Measurements from ENCODE around the gene C3orf80. TPM values are rescaled to one million over a fixed set of nuclear protein-coding genes. Genes with fewer than 3 reads are reported as not detected.

C3orf80 gene
- total RNA-seq, 1 experiment from 2014 or later = 3.0 TPM

DNA sequence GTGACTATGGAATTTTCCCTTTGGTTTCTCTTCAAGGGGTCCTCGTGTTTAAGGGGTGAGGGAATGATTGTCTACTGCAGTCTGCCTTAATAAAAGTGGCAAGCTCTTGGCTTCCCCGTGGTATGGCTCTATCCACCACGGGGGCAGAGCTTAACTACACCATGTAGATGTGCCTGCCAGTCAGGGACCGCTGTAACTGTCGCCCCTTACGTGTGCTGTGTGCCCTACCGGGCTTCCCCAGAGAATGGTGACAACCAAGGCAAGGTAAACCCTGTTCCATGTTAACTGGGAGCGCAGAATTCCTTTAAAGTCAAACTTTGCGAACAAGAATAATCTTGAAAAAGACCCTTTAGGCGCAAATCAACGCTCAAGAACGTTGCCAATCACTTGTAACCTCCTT lies 966 bp upstream of the C3orf80 start:
- intact Hi-C loops (cut with micrococcal nuclease; ENCODE audit: unreplicated experiment) = no loop called here
- H3K9me3 Mint-ChIP-seq (ENCODE audit: low read depth, unreplicated experiment) = no peaks in the 10 kb centered on the region
- CTCF ChIA-PET = interaction anchor here (0.8 kb wide), 1 partner anchor 26 kb away, joined by 5 read pairs; no protein-coding TSS in a partner anchor
- no TSS peak for BruUV-seq (replicated peaks)
- peaks cover 23% of the 10 kb centered on the region for H3K36me3 Mint-ChIP-seq (ENCODE audit: insufficient read depth, unreplicated experiment)
- H3K4me3 Mint-ChIP-seq (ENCODE audit: low read depth, unreplicated experiment) = no peak overlapping the region
- H3K27ac Mint-ChIP-seq (ENCODE audit: unreplicated experiment) = no peak overlapping the region
- TF ChIP-seq, protein P1, sequence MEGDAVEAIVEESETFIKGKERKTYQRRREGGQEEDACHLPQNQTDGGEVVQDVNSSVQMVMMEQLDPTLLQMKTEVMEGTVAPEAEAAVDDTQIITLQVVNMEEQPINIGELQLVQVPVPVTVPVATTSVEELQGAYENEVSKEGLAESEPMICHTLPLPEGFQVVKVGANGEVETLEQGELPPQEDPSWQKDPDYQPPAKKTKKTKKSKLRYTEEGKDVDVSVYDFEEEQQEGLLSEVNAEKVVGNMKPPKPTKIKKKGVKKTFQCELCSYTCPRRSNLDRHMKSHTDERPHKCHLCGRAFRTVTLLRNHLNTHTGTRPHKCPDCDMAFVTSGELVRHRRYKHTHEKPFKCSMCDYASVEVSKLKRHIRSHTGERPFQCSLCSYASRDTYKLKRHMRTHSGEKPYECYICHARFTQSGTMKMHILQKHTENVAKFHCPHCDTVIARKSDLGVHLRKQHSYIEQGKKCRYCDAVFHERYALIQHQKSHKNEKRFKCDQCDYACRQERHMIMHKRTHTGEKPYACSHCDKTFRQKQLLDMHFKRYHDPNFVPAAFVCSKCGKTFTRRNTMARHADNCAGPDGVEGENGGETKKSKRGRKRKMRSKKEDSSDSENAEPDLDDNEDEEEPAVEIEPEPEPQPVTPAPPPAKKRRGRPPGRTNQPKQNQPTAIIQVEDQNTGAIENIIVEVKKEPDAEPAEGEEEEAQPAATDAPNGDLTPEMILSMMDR (IDR thresholded peaks at IDR 0.05; ENCODE audit: unreplicated experiment) = no peak
- peaks cover 13% of the 10 kb centered on the region for H3K27me3 Mint-ChIP-seq (ENCODE audit: unreplicated experiment)
- no peak for DNase-seq
- peaks cover 9% of the 10 kb centered on the region for H3K4me1 Mint-ChIP-seq (ENCODE audit: low read depth, unreplicated experiment)

DNA sequence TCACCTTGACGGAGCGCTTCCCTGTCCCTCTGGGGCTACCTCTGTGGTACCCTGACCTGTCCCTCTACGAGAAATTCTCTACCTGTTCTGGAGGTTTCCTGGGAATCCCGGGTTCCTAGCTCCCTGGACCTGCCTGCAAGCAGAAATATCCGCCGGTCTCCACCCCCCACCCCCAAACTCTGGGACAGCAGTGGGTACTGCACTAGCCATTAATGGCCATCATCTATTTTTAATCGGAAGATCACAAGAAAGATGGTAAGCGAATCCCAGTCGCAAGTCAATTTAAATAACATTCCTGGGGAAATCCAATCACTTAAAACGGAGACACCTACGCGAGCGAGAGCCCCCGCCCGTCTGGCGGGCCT lies 429 bp upstream of the C3orf80 start:
- DNase-seq = no peak
- Mint-ChIP-seq H3K4me1 (ENCODE audit: low read depth, unreplicated experiment) (peaks cover 9% of the 10 kb centered on the region), H3K27me3 (ENCODE audit: unreplicated experiment) (peaks cover 13% of the 10 kb centered on the region), H3K9me3 (ENCODE audit: low read depth, unreplicated experiment) (no peaks in the 10 kb centered on the region), H3K27ac (ENCODE audit: unreplicated experiment) (peak overlapping the region; percentile 59), H3K36me3 (ENCODE audit: insufficient read depth, unreplicated experiment) (peaks cover 23% of the 10 kb centered on the region), H3K4me3 (ENCODE audit: low read depth, unreplicated experiment) (peak overlapping the region; percentile 85)
- no TSS peak for BruUV-seq (replicated peaks)
- intact Hi-C loops (cut with micrococcal nuclease; ENCODE audit: unreplicated experiment) = loop anchor here (5.0 kb wide), 3 partner anchors 62 to 188 kb away; no protein-coding TSS in a partner anchor
- CTCF ChIA-PET = interaction anchor here (0.8 to 1.4 kb wide), 5 partner anchors 26 to 193 kb away, joined by 3 to 8 read pairs (median 5); no protein-coding TSS in a partner anchor
- TF ChIP-seq, protein P1 (IDR thresholded peaks at IDR 0.05; ENCODE audit: unreplicated experiment) = no peak

DNA sequence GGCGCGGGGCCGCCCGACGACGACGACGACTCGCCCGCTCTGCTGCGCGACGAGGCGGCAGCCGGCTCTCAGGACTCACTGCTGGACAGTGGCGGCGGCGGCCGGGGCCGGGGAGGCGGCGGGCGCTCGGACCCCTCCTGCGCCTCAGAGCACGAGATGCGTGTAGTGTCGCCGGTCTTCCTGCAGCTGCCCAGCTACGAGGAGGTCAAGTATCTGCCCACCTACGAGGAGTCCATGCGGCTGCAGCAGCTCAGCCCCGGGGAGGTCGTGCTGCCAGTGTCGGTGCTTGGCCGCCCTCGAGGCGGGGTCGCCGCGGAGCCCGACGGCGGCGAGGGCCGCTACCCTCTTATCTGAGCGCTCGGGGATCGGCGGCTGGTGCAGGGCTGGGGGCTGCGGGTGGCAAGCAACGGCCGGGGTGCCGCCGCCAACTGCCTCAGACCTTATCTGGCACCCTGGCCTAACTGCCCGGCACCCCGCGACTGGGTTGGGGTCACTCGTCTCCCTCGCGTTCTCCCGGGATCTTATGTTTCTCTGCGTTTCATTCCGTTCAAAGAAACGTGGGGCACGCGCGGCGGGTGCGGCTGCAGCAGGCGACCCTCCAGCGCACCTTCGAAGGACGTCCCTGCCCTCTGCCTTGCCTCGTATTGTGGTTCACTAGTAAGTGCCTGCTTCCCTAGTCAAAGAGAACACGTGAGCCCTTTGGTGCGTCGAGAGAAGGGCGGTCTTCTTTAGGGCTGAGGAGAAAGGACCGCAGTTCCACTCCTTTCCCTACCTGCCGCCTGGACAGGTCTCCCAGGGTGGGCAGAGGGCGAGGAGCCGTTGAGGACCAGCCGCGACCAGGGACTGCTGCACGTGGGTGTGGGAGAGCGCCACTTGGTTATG lies 1.0 kb downstream of the C3orf80 start:
- Mint-ChIP-seq H3K27ac (ENCODE audit: unreplicated experiment) (peak overlapping the region; percentile 24), H3K36me3 (ENCODE audit: insufficient read depth, unreplicated experiment) (peaks cover 23% of the 10 kb centered on the region), H3K4me1 (ENCODE audit: low read depth, unreplicated experiment) (peaks cover 8% of the 10 kb centered on the region), H3K9me3 (ENCODE audit: low read depth, unreplicated experiment) (no peaks in the 10 kb centered on the region), H3K27me3 (ENCODE audit: unreplicated experiment) (peaks cover 13% of the 10 kb centered on the region), H3K4me3 (ENCODE audit: low read depth, unreplicated experiment) (peak overlapping the region; percentile 85)
- CTCF ChIA-PET = interaction anchor here (1.2 to 1.4 kb wide), 3 partner anchors 63 to 194 kb away, joined by 5 to 8 read pairs (median 7); no protein-coding TSS in a partner anchor
- intact Hi-C loops (cut with micrococcal nuclease; ENCODE audit: unreplicated experiment) = loop anchor here (5.0 kb wide), 3 partner anchors 64 to 186 kb away; no protein-coding TSS in a partner anchor
- DNase-seq = peak; percentile 52
- TF ChIP-seq, protein P1 (IDR thresholded peaks at IDR 0.05; ENCODE audit: unreplicated experiment) = no peak
- no TSS peak for BruUV-seq (replicated peaks)

DNA sequence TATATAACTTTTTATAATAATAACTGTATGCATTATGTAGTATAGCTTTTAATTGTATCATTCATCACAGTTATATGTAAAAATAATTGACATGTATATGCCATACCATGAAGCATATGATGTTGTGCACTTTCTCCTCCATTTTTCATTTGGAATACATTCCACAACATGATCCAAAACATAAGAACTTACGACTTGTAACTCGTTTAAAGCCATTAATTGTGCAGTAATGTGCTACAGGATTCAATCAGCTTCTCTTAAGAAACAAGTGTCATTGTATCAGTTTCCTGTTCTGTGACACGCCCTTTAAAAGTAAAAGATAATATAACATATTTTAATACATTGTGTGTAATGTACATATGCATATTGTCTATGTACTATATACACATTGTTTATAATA lies 2.2 kb downstream of the C3orf80 start:
- DNase-seq = no peak
- intact Hi-C loops (cut with micrococcal nuclease; ENCODE audit: unreplicated experiment) = loop anchor here (5.0 kb wide), 3 partner anchors 65 to 185 kb away; no protein-coding TSS in a partner anchor
- H3K4me3 Mint-ChIP-seq (ENCODE audit: low read depth, unreplicated experiment) = no peak overlapping the region
- BruUV-seq (replicated peaks) = no TSS peak
- peaks cover 13% of the 10 kb centered on the region for H3K27me3 Mint-ChIP-seq (ENCODE audit: unreplicated experiment)
- CTCF ChIA-PET = no interaction called here
- H3K4me1 Mint-ChIP-seq (ENCODE audit: low read depth, unreplicated experiment) = no peaks in the 10 kb centered on the region
- peaks cover 23% of the 10 kb centered on the region for H3K36me3 Mint-ChIP-seq (ENCODE audit: insufficient read depth, unreplicated experiment)
- no peak overlapping the region for H3K27ac Mint-ChIP-seq (ENCODE audit: unreplicated experiment)
- TF ChIP-seq, protein P1 (IDR thresholded peaks at IDR 0.05; ENCODE audit: unreplicated experiment) = no peak
- H3K9me3 Mint-ChIP-seq (ENCODE audit: low read depth, unreplicated experiment) = no peaks in the 10 kb centered on the region
